HepG2 (cell line): ENCODE results near the gene VAMP8. TPM values are rescaled to one million over a fixed set of nuclear protein-coding genes. Genes with fewer than 3 reads are reported as not detected.
A peak's percentile ranks its signal among the peaks of the same experiment; 100 is the strongest.

Experiments used
- ARNT2 ChIP-seq: sonication (generic); formaldehyde crosslinking; IDR thresholded peaks from 2 replicates; pipeline ENCODE4 v1.8.0; 2022; ENCODE audit warnings: mild to moderate bottlenecking, low read depth, missing genetic modification reagents, moderate library complexity
- CC2D1A ChIP-seq: sonication (generic); formaldehyde crosslinking; IDR thresholded peaks from 2 replicates; pipeline ENCODE4 v1.8.1; 2023; ENCODE audit warnings: mild to moderate bottlenecking, missing genetic modification reagents
- CREM ChIP-seq, 2 experiments: sonication (generic) in 1 of 2; formaldehyde crosslinking in 1 of 2; IDR thresholded peaks; 2 replicates each; pipeline versions ENCODE4 v1.4.0 to v1.6.1; 2016 to 2020; ENCODE audit warnings: antibody characterized with exemption in 1 of 2, mild to moderate bottlenecking in 1 of 2, missing genetic modification reagents in 1 of 2
- DPF2 ChIP-seq: sonication (generic); formaldehyde crosslinking; IDR thresholded peaks from 2 replicates; pipeline ENCODE4 v1.4.0; 2020; ENCODE audit warnings: mild to moderate bottlenecking, low read depth, missing genetic modification reagents, borderline replicate concordance
- HNRNPH1 ChIP-seq: fragments of 200-400 bp; formaldehyde crosslinking; optimal IDR thresholded peaks from 2 replicates; pipeline ENCODE3; 2017; ENCODE audit warnings: mild to moderate bottlenecking, low read depth, low read length
- KDM3A ChIP-seq: IDR thresholded peaks from 2 replicates; pipeline ENCODE4 v1.6.1; 2018; ENCODE audit warnings: low read depth, missing compliant biosample characterization
- MAZ ChIP-seq, 2 experiments: sonication (generic) in 1 of 2; formaldehyde crosslinking in 1 of 2; IDR thresholded peaks; 2 replicates each; pipeline versions ENCODE4 v1.5.0 to v1.6.1; 2012 to 2020; ENCODE audit warnings: low read depth in 2 of 2, mild to moderate bottlenecking in 2 of 2, borderline replicate concordance in 1 of 2, improper control_type of control experiment in 1 of 2, low read length in 1 of 2, missing genetic modification reagents in 1 of 2, moderate library complexity in 1 of 2
- MIER2 ChIP-seq: IDR thresholded peaks from 2 replicates; pipeline ENCODE4 v1.6.1; 2016; ENCODE audit warnings: missing biosample characterization, missing genetic modification reagents
- MXD1 ChIP-seq: sonication (generic); formaldehyde crosslinking; IDR thresholded peaks from 2 replicates; pipeline ENCODE4 v1.4.0; 2020; ENCODE audit warnings: mild to moderate bottlenecking, missing genetic modification reagents
- MXI1 ChIP-seq: IDR thresholded peaks from 3 replicates; pipeline ENCODE4 v1.6.1; 2012; ENCODE audit warnings: low read depth, low read length, inconsistent platforms, borderline replicate concordance
- NCOA2 ChIP-seq: sonication (generic); formaldehyde crosslinking; IDR thresholded peaks from 2 replicates; pipeline ENCODE4 v1.8.0; 2022; ENCODE audit warnings: inconsistent platforms
- PITX1 ChIP-seq: sonication (generic); formaldehyde crosslinking; IDR thresholded peaks from 2 replicates; pipeline ENCODE4 v1.5.1; 2020; ENCODE audit warnings: mild to moderate bottlenecking, missing genetic modification reagents
- POLR2A ChIP-seq, 2 experiments: IDR thresholded peaks; 2 replicates each; pipeline ENCODE4 v1.6.1; 2011; ENCODE audit warnings: low read depth in 2 of 2, low read length in 2 of 2, mild to moderate bottlenecking in 1 of 2, moderate library complexity in 1 of 2; ENCODE audit not compliant: insufficient read depth in 1 of 2
- POLR2AphosphoS2 ChIP-seq: IDR thresholded peaks from 2 replicates; pipeline ENCODE4 v1.6.1; 2011; ENCODE audit warnings: low read depth, low read length, improper control_type of control experiment
- RBM39 ChIP-seq: fragments of 200-400 bp; formaldehyde crosslinking; IDR thresholded peaks from one replicate; pipeline ENCODE4 v1.6.1; 2018; ENCODE audit warnings: antibody characterized with exemption, mild to moderate bottlenecking, low read depth, low read length; ENCODE audit not compliant: poor library complexity, severe bottlenecking
- SALL1 ChIP-seq: sonication (generic); formaldehyde crosslinking; IDR thresholded peaks from 2 replicates; pipeline ENCODE4 v1.8.0; 2022; ENCODE audit warnings: mild to moderate bottlenecking, missing genetic modification reagents
- SAP130 ChIP-seq: IDR thresholded peaks from 2 replicates; pipeline ENCODE4 v1.6.1; 2016; ENCODE audit warnings: low read depth
- TFAP4 ChIP-seq: sonication (generic); IDR thresholded peaks from 2 replicates; pipeline ENCODE4 v1.6.1; 2016; ENCODE audit warnings: low read depth, borderline replicate concordance
- THAP8 ChIP-seq: sonication (generic); formaldehyde crosslinking; IDR thresholded peaks from 2 replicates; pipeline ENCODE4 v1.5.1; 2020; ENCODE audit warnings: missing genetic modification reagents, mild to moderate bottlenecking, borderline replicate concordance
- TP53 ChIP-seq: sonication (generic); formaldehyde crosslinking; conservative IDR thresholded peaks from 2 replicates; pipeline ENCODE4 v1.4.0; 2020; ENCODE audit warnings: missing genetic modification reagents
- ZBTB20 ChIP-seq: sonication (generic); formaldehyde crosslinking; IDR thresholded peaks from 2 replicates; pipeline ENCODE4 v1.8.1; 2023; ENCODE audit warnings: missing genetic modification reagents, low read depth, mild to moderate bottlenecking, borderline replicate concordance
- ZFP1 ChIP-seq: IDR thresholded peaks from 2 replicates; pipeline ENCODE4 v1.6.1; 2016
- ZFP82 ChIP-seq: sonication (generic); formaldehyde crosslinking; IDR thresholded peaks from 2 replicates; pipeline ENCODE4 v1.5.1; 2020; ENCODE audit warnings: mild to moderate bottlenecking, missing genetic modification reagents, borderline replicate concordance
- ZFP90 ChIP-seq: sonication (generic); formaldehyde crosslinking; IDR thresholded peaks from 2 replicates; pipeline ENCODE4 v1.8.0; 2022; ENCODE audit warnings: missing genetic modification reagents, mild to moderate bottlenecking, inconsistent platforms, borderline replicate concordance
- ZNF160 ChIP-seq: sonication (generic); formaldehyde crosslinking; IDR thresholded peaks from 2 replicates; pipeline ENCODE4 v1.8.0; 2022; ENCODE audit warnings: mild to moderate bottlenecking, inconsistent platforms, missing genetic modification reagents
- ZNF230 ChIP-seq: sonication (generic); formaldehyde crosslinking; IDR thresholded peaks from 2 replicates; pipeline ENCODE4 v1.4.0; 2020; ENCODE audit warnings: mild to moderate bottlenecking, missing genetic modification reagents
- ZNF232 ChIP-seq: sonication (generic); formaldehyde crosslinking; IDR thresholded peaks from 2 replicates; pipeline ENCODE4 v1.4.0; 2020; ENCODE audit warnings: missing genetic modification reagents, borderline replicate concordance
- ZNF234 ChIP-seq: sonication (generic); formaldehyde crosslinking; conservative IDR thresholded peaks from 2 replicates; pipeline ENCODE4 v1.5.1; 2020; ENCODE audit warnings: mild to moderate bottlenecking, missing genetic modification reagents
- ZNF660 ChIP-seq: sonication (generic); formaldehyde crosslinking; IDR thresholded peaks from 2 replicates; pipeline ENCODE4 v1.5.1; 2020; ENCODE audit warnings: mild to moderate bottlenecking, low read depth, missing genetic modification reagents, borderline replicate concordance
- ZNF850 ChIP-seq: sonication (generic); formaldehyde crosslinking; conservative IDR thresholded peaks from 2 replicates; pipeline ENCODE4 v1.9.0; 2021; ENCODE audit warnings: mild to moderate bottlenecking, missing genetic modification reagents
- ZNF883 ChIP-seq: sonication (generic); formaldehyde crosslinking; IDR thresholded peaks from 2 replicates; pipeline ENCODE4 v1.5.1; 2020; ENCODE audit warnings: mild to moderate bottlenecking, missing genetic modification reagents; ENCODE audit errors: not compliant biosample characterization
- ZSCAN31 ChIP-seq: sonication (generic); formaldehyde crosslinking; IDR thresholded peaks from 2 replicates; pipeline ENCODE4 v1.5.0; 2020; ENCODE audit warnings: low read depth, mild to moderate bottlenecking, missing genetic modification reagents
- polyA plus RNA-seq, 8 experiments: library from polyadenylated mRNA; depleted of rRNA in 3 of 8; stranded (reverse) in 7 of 8; unstranded in 1 of 8; fragments of >200 nt; fragmentation: Illumina TruSeq in 4 of 8; extraction: Trizol in 4 of 8; gene quantifications; 2 replicates each; pipeline versions ENCODE4 v1.2.1 to v1.2.3, GENCODE V29; 2011 to 2016; ENCODE audit warnings: low read depth in 4 of 8, missing spikeins in 1 of 8, mixed read lengths in 1 of 8; ENCODE audit not compliant: insufficient read depth in 1 of 8
- total RNA-seq, 5 experiments: library from RNA; depleted of rRNA; stranded (reverse); fragments of >200 nt; fragmentation: Illumina TruSeq; extraction: Trizol; gene quantifications; 2 replicates each; pipeline ENCODE4 v1.2.3, GENCODE V29; 2016; ENCODE audit warnings: low read depth in 1 of 5

Gene VAMP8
- total and polyA plus RNA-seq, 2 of the 13 experiments (the other 11 are each of a cell fraction or from before 2014, with no cell fraction given) = 83.3 to 157 TPM

- 0 out of 2 replicates have a peak, but pooled peaks have one; percentile 29 for TF ChIP-seq ARNT2 (CRISPR knock-in tag)
- TF ChIP-seq CC2D1A = no peak
- 0 out of 2 replicates have a peak, but pooled peaks have one; percentile 58 for TF ChIP-seq ZSCAN31 (CRISPR knock-in tag)
- TF ChIP-seq ZNF660 (CRISPR knock-in tag) = no peak
- no peak for TF ChIP-seq ZNF850 (CRISPR knock-in tag)
- no peak for TF ChIP-seq MXI1
- no peak for TF ChIP-seq ZNF230 (CRISPR knock-in tag)
- TF ChIP-seq CREM (IDR thresholded peaks at IDR 0.05) = no peak
- no peak for TF ChIP-seq CREM (CRISPR knock-in tag; IDR thresholded peaks at IDR 0.05)
- no peak for TF ChIP-seq RBM39
- TF ChIP-seq DPF2 (CRISPR knock-in tag) = no peak
- TF ChIP-seq MIER2 (CRISPR knock-in tag) = no peak
- no peak for TF ChIP-seq ZNF234
- no peak for TF ChIP-seq ZNF883 (CRISPR knock-in tag)
- TF ChIP-seq ZFP82 (CRISPR knock-in tag) = no peak
- TF ChIP-seq KDM3A (CRISPR knock-in tag) = no peak
- no peak for TF ChIP-seq ZNF160 (CRISPR knock-in tag)
- no peak for TF ChIP-seq NCOA2 (CRISPR knock-in tag)
- TF ChIP-seq POLR2A (IDR thresholded peaks at IDR 0.05; ENCODE audit: insufficient read depth in 1 of 2, low read depth in 2 of 2, low read length in 2 of 2) = no peak
- TF ChIP-seq ZNF232 (CRISPR knock-in tag) = no peak
- no peak for TF ChIP-seq ZFP1 (CRISPR knock-in tag)
- no peak for TF ChIP-seq MAZ (IDR thresholded peaks at IDR 0.05; ENCODE audit: borderline replicate concordance, low read depth, low read length)
- TF ChIP-seq MAZ (CRISPR knock-in tag; IDR thresholded peaks at IDR 0.05; ENCODE audit: low read depth) = 0 out of 2 replicates have a peak, but pooled peaks have one; percentile 31
- TF ChIP-seq HNRNPH1 = no peak
- no peak for TF ChIP-seq TFAP4
- TF ChIP-seq ZFP90 (CRISPR knock-in tag) = 0 out of 2 replicates have a peak, but pooled peaks have one; percentile 34
- no peak for TF ChIP-seq POLR2AphosphoS2
- 0 out of 2 replicates have a peak, but pooled peaks have one; percentile 38 for TF ChIP-seq TP53 (CRISPR knock-in tag)
- TF ChIP-seq PITX1 (CRISPR knock-in tag) = no peak
- TF ChIP-seq ZBTB20 = no peak
- TF ChIP-seq SALL1 (CRISPR knock-in tag) = no peak
- TF ChIP-seq MXD1 (CRISPR knock-in tag) = no peak
- TF ChIP-seq THAP8 (CRISPR knock-in tag) = 0 out of 2 replicates have a peak, but pooled peaks have one; percentile 59
- TF ChIP-seq SAP130 = no peak
Observed at GRCh38 chr2:85577063-85577385, 362 bp upstream of the VAMP8 start (continued).
